Type B pancreatic cell (in vitro differentiated cells): ENCODE data around the gene PDE6G. TPM values are rescaled to one million over a fixed set of nuclear protein-coding genes. Genes with fewer than 3 reads are reported as not detected.

Experiments used
- DNase-seq: peaks from one replicate; pipeline ENCODE4 v3.0.0; 2021; ENCODE audit warnings: mixed read lengths; ENCODE audit not compliant: unreplicated experiment; ENCODE audit errors: extremely low spot score
- H3K27ac Mint-ChIP-seq: 2 replicates; pipeline ENCODE4 v1.8.0; 2021; ENCODE audit warnings: mild to moderate bottlenecking, mixed read lengths
- H3K27me3 Mint-ChIP-seq: 2 replicates; pipeline ENCODE4 v1.8.0; 2021; ENCODE audit warnings: mixed read lengths
- H3K36me3 Mint-ChIP-seq: 2 replicates; pipeline ENCODE4 v1.8.0; 2021; ENCODE audit warnings: mixed read lengths
- H3K4me1 Mint-ChIP-seq: one replicate; pipeline ENCODE4 v1.8.0; 2021; ENCODE audit warnings: mixed read lengths; ENCODE audit not compliant: unreplicated experiment
- H3K4me3 Mint-ChIP-seq: 2 replicates; pipeline ENCODE4 v1.8.0; 2021; ENCODE audit warnings: mild to moderate bottlenecking, mixed read lengths
- H3K9me3 Mint-ChIP-seq: 2 replicates; pipeline ENCODE4 v1.8.0; 2021; ENCODE audit warnings: mixed read lengths
- total RNA-seq: library from RNA; stranded (reverse); gene quantifications from 2 replicates; pipeline ENCODE4 v1.2.1, GENCODE V29; 2021; ENCODE audit warnings: low replicate concordance
- TF ChIP-seq, protein P1 (sequence below): fragments of 200-600 bp; sonication (generic); conservative IDR thresholded peaks from 2 replicates; pipeline ENCODE4 v1.5.0; 2021; ENCODE audit warnings: antibody characterized with exemption, mild to moderate bottlenecking

PDE6G gene
- total RNA-seq, 1 donor from 2014 or later = 0.97 TPM

- peaks cover 14% of the 10 kb centered on the region for H3K4me1 Mint-ChIP-seq
- H3K4me3 Mint-ChIP-seq = peak overlapping the region; percentile 87
- H3K9me3 Mint-ChIP-seq = no peaks in the 10 kb centered on the region
- no peak for DNase-seq
- H3K27ac Mint-ChIP-seq = peak overlapping the region; percentile 81
- H3K27me3 Mint-ChIP-seq = no peaks in the 10 kb centered on the region
- peaks cover 4% of the 10 kb centered on the region for H3K36me3 Mint-ChIP-seq
- TF ChIP-seq, protein P1, sequence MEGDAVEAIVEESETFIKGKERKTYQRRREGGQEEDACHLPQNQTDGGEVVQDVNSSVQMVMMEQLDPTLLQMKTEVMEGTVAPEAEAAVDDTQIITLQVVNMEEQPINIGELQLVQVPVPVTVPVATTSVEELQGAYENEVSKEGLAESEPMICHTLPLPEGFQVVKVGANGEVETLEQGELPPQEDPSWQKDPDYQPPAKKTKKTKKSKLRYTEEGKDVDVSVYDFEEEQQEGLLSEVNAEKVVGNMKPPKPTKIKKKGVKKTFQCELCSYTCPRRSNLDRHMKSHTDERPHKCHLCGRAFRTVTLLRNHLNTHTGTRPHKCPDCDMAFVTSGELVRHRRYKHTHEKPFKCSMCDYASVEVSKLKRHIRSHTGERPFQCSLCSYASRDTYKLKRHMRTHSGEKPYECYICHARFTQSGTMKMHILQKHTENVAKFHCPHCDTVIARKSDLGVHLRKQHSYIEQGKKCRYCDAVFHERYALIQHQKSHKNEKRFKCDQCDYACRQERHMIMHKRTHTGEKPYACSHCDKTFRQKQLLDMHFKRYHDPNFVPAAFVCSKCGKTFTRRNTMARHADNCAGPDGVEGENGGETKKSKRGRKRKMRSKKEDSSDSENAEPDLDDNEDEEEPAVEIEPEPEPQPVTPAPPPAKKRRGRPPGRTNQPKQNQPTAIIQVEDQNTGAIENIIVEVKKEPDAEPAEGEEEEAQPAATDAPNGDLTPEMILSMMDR = no peak
Observed at GRCh38 chr17:81685108-81685507, 28.8 kb upstream of the PDE6G start.

- Mint-ChIP-seq H3K4me3 (peak overlapping the region; percentile 87), H3K36me3 (peaks cover 4% of the 10 kb centered on the region), H3K4me1 (peaks cover 14% of the 10 kb centered on the region), H3K9me3 (no peaks in the 10 kb centered on the region), H3K27ac (peak overlapping the region; percentile 81), H3K27me3 (no peaks in the 10 kb centered on the region)
- DNase-seq = no peak
- TF ChIP-seq, protein P1 = no peak
Observed at GRCh38 chr17:81684442-81684911, 28.1 kb upstream of the PDE6G start.

DNA sequence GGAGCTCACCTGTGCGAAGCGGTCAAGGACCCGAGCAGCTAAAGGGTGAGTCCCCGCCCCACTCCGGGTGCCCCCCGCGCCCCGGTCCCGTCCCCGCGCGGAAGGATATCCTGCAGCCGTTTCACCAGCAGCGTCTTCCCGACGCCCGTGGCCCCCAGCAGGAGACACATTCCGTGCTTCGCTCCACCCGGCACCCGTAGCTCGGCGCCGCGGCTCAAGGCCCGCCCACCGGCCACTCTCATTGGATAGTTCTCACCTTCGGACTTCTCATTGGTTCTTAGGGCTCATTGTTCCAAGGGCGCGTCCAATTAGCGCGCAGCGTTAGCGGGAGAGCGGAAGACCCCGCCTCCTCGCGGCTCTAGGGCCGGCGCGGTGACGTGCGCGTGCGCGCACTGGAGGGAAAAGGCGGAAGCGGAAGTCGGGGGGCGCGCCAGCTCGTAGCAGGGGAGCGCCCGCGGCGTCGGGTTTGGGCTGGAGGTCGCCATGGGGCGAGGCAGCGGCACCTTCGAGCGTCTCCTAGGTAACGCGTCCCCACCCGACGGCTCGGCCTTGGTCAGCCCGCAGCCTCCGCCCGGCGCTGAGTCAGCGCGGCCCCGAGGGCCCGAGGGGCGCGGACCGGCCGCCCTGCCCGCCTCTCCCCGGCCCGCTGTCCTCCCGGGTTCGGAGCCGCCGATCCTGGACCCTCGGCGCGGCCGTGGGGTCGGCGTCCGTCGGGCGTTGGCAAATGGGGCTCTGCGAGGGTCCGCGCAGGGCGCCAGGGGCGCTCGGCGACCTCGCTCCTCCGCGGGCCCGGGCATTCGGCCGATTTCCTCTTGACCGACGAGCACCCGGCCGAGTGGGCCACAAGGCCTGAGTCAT lies 27.5 kb upstream of the PDE6G start, which contains the start of the genes ARL16 and HGS:
ARL16 (minus strand) TSS at position 214 of the 858 bp plus-strand sequence; CDS start at position 170, 44 bp downstream.
HGS (plus strand) TSS at position 428 of the 858 bp plus-strand sequence; CDS start at position 484, 56 bp downstream.
- Mint-ChIP-seq H3K4me3 (peak within 1 kb of the TSS; percentile 95), H3K36me3 (peaks cover 4% of the 10 kb centered on the region), H3K4me1 (peaks cover 14% of the 10 kb centered on the region), H3K27ac (peak within 1 kb of the TSS; percentile 90), H3K27me3 (no peaks in the 10 kb centered on the region), H3K9me3 (no peaks in the 10 kb centered on the region)
- peak; percentile 99 for DNase-seq
- TF ChIP-seq, protein P1 = no peak

DNA sequence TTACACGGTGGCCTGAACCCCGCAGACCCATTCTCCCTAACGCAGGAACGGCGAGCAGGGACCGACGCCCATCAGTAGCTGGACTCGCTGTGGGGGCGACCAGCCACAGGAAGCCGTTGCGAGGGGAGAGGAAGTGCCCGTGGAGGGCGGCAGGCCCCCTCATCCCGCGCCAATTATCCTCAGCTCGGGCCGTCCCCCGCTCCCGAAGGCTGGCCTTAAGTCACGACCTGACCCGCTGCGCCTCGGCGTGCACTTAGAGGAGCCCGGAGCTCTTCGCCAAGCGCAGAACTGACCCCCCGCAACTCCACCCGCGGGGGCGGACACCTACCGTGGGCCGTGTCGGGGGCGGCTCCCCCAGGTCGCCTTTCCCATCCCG lies 26.9 kb upstream of the PDE6G start:
- TF ChIP-seq, protein P1 = no peak
- H3K4me1 Mint-ChIP-seq = peaks cover 14% of the 10 kb centered on the region
- peak overlapping the region; percentile 95 for H3K4me3 Mint-ChIP-seq
- no peaks in the 10 kb centered on the region for H3K27me3 Mint-ChIP-seq
- peaks cover 4% of the 10 kb centered on the region for H3K36me3 Mint-ChIP-seq
- peak overlapping the region; percentile 90 for H3K27ac Mint-ChIP-seq
- no peak for DNase-seq
- no peaks in the 10 kb centered on the region for H3K9me3 Mint-ChIP-seq

- Mint-ChIP-seq H3K4me1 (peaks cover 14% of the 10 kb centered on the region), H3K4me3 (peak overlapping the region; percentile 95), H3K27ac (peak overlapping the region; percentile 90), H3K36me3 (peaks cover 4% of the 10 kb centered on the region), H3K9me3 (no peaks in the 10 kb centered on the region), H3K27me3 (no peaks in the 10 kb centered on the region)
- TF ChIP-seq, protein P1 = no peak
- no peak for DNase-seq
Observed at GRCh38 chr17:81682565-81683207, 26.3 kb upstream of the PDE6G start.
